Pulmonary artery endothelial cell (primary cell): ENCODE data around the gene ANKRD13B. TPM values are rescaled to one million over a fixed set of nuclear protein-coding genes. Genes with fewer than 3 reads are reported as not detected.

Experiments used
- DNase-seq: peaks from one replicate; pipeline ENCODE4 v3.0.0-alpha.2; 2011; ENCODE audit warnings: low read depth, low spot score
- total RNA-seq: library from RNA; depleted of rRNA; stranded (reverse); fragments of >200 nt; gene quantifications from 2 replicates; pipeline ENCODE4 v1.2.3, GENCODE V29; 2014

ANKRD13B gene
- total RNA-seq, 1 donor from 2014 or later: 12.3 TPM

DNA sequence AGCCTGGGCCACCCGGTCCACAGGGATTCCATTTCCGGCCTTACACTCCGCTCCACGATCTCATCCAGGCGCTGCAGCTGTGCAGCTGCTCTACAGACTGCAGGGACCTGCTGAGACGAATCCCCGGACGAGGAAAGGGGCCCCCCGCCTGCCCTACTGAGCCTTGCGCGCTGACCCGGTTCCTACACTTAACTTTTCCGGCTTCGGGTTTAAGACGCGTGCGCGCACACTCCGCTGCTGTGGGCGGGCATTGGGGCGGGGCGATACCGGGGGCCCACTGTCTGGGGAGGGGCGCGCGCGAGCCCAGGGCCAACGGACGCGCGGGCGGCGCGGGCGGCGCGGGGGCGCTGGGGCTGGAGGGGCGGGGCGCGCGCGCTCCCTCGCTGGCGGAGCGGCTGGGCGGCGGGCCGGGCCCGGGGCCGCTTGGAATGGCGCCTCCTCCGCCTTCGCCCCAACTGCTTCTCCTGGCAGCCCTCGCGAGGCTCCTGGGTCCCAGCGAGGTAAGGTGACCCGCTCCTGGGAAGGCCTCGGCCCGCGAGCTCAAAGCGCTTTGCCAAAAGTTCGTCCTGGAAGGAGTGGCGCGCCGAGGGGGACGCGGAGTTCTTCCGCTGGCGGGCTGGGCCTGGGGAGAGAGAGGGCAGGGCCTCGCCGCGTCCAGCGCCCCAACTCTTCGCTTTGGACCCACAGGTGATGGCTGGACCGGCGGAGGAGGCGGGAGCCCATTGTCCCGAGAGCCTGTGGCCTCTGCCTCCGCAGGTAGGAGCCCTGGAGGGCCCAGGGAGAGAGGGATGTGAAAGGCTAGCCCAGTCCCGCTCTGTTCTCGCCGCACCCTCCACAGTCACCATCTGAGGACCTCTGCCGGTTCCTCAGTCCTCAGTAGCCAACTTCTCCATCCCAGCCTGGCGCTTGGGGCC is 24.3 kb upstream of the ANKRD13B start, which contains the start of gene TP53I13:
TP53I13 (plus strand) TSS at position 371 of the 914 bp plus-strand sequence; CDS start at position 429, 58 bp downstream.
- DNase-seq: no peak

GRCh38 chr17:29569245-29569950 is 23.5 kb upstream of the ANKRD13B start:
- DNase-seq: no peak

- DNase-seq: no peak
Observed at GRCh38 chr17:29570521-29570920, 22.4 kb upstream of the ANKRD13B start.

- no peak for DNase-seq
Observed at GRCh38 chr17:29571486-29571882, 21.4 kb upstream of the ANKRD13B start.

DNA sequence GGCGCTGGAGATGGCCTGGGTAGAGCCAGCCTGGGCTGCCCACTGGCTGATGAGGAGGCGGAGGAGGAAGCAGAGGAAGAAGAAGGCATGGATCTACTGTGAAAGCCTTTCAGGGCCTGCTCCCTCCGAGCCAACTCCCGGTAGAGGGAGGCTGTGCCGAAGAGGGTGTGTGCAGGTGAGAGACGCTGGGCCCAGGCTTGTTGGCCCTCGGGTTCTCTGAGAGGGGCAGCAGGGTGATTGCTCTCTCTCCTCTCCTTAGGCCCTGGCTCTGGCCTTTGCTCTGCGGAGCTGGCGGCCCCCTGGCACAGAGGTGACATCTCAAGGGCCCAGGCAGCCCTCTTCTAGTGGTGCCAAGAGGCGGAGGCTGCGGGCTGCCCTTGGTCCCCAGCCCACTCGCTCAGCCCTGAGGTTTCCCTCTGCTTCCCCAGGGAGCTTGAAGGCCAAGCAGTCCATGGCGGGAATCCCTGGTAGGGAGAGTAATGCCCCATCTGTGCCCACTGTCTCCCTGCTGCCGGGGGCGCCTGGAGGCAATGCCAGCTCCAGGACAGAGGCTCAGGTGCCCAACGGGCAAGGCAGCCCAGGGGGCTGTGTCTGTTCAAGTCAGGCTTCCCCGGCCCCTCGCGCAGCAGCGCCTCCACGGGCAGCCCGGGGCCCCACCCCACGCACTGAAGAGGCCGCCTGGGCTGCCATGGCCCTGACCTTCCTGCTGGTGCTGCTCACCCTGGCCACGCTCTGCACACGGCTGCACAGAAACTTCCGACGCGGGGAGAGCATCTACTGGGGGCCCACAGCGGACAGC is 20.9 kb upstream of the ANKRD13B start:
- DNase-seq: no peak

DNA sequence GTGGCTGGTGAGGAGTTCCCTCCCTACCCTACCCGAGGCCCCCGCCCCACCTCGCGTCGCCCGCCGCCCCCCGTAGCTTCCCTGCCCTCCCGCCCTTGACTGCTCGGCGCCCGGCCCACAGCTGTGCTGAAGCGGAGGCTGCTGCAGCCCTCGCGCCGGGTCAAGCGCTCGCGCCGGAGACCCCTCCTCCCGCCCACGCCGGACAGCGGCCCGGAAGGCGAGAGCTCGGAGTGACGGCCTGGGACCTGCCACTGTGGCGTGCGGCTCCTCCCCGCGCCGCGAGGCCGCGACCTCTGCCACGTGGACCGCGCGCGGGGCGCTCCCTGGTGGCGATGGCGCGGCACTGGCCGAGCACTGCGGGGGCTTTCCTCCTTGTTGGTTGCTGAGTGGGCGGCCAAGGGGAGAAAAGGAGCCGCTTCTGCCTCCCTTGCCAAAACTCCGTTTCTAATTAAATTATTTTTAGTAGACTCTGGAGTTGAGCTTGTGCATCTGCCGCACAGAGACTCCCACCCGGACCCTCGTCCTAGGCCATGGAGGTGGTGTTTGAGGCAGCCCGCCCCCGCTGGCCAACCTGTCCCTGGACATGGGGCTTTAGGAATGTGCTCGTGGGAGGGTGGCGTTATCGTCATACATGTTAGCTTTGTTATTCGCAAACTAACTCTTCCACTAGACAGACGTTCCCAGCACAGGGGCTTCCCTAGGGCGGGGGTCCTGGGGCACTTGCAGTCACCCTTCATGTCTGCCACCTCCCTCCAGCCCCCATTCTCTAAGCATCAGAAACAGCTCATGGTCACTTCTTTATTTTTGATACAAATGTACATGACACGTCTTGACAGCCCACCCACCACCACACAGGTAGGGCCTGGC is 20.0 kb upstream of the ANKRD13B start:
- no peak for DNase-seq

DNA sequence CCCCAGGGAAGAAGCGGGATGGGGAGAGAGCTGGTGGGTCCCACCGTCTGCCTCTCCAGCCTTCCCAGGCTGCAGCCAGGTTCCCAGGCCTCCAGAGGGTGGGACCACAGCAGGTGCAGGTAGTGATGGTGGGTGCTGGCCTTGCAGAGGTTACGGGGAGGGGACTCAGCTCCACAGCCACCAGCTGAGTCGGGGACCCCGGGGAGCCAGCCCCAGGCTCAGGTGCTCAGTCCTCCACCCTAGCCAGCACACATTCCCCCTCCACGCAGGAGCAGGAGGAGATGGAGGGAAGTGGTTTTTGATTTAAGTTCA is 19.4 kb upstream of the ANKRD13B start:
- no peak for DNase-seq

DNA sequence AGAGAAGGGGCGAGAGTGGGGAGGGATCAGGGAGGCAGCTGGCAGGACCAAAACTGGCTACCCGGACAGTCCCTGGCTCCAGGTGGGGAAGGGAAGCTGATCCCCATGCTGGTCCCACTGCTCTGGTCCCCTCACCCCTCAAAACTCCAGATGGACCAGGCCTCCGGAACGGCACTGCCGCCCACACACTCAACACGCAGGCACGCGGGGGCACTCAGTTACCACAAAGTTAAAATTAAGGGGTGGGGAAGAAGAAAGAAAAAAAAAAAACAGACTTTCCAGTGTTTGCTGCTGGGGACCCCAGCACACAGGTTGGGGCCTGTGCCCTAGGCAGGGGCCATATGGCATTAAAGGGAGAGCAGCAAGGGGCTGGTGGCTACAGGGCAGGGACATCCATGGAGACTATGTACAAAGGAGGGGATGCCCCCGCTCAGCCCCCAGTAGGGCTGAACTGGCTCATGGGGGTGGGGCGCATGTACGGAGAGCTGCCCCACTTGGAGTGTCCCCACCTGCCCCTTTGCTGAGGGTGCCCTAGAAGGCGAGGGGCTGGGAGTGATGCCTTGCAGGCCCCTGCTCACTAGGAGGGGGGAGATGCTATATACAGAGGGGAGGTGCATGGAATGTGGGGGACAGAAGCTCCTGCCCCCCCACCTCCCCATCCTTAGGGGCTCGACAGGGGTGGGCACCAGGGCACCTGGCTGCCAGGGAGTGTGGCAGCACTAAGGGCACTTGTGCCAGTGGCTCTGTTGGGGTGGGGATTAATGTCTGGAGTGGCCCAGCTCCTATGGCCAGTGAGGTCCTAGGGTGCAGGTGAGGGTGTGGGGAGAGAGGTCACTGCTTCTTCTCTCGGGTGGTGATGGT is 18.8 kb upstream of the ANKRD13B start:
- DNase-seq: no peak

- no peak for DNase-seq
Observed at GRCh38 chr17:29574732-29575510, 18.0 kb upstream of the ANKRD13B start.

- no peak for DNase-seq
Observed at GRCh38 chr17:29575511-29576213, 17.3 kb upstream of the ANKRD13B start.

- DNase-seq: no peak
Observed at GRCh38 chr17:29576214-29577000, 16.5 kb upstream of the ANKRD13B start.

GRCh38 chr17:29577001-29577370 is 15.9 kb upstream of the ANKRD13B start:
- DNase-seq: no peak

GRCh38 chr17:29577385-29578211 is 15.3 kb upstream of the ANKRD13B start:
- DNase-seq: no peak

- no peak for DNase-seq
Observed at GRCh38 chr17:29578626-29579485, 14.1 kb upstream of the ANKRD13B start.

DNA sequence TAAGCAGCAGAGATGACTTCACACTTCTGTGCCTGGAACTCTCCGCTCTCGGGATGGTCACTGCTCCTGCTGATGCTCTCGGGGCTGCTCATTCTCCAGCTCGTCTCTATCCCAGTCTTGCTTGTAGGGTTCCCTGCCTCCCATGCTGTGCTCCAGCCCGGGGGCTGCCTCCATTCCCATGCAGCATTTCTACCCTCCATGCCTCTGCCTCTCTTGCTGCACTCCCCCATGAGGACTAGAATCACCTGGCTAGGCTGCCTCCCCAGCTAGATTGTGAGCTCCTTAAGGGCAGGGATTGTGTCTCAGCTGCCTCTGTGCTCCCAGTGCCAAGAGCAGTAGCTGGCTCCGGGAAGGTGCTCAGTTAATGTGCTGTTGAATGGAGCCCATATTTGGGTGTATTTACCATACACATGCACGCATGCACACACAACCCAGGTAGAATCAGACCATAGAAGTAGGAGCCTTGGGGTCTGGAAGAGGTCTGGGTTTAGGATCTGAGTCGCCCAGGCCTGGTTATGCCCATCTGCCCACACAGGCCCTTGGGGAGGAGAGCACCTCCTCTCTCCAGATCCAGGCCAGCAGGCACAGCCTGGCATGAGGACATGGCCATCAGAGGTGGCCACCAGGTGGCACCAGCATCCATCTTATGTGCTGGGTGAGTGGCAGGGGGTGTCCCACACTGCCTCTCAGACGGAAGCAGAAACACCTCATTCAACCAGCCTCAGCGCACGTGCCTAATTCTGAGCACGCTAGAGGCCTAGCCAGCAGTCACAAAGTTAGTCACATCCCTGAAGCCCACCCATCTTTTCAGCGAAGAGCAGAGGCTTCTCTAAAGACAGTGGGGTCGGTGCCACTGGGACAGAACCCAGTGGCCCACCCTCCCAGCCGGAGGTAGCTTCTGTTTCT is 12.8 kb upstream of the ANKRD13B start:
- peak; percentile 49 for DNase-seq
